PC-9 (cell line): ENCODE results near the gene TSSK6. TPM values are rescaled to one million over a fixed set of nuclear protein-coding genes. Genes with fewer than 3 reads are reported as not detected.

Source experiments
- BruUV-seq: library from RNA; stranded (reverse); fragments of 400-500 nt; replicated peaks from 2 replicates; lab custom pipeline; 2021; lab: Mats Ljungman, UMichigan
- CTCF ChIA-PET: fragments of 300-600 bp; sonication (Branson Sonifier 250); formaldehyde crosslinking; loops from one replicate; lab custom pipeline; 2022; ENCODE audit warnings: antibody characterized with exemption; lab: Charles Lee
- POLR2A ChIA-PET: fragments of 300-600 bp; sonication (Branson Sonifier 250); formaldehyde crosslinking; loops from one replicate; lab custom pipeline; 2022; ENCODE audit warnings: antibody characterized with exemption; ENCODE audit not compliant: unreplicated experiment; lab: Charles Lee
- DNase-seq, 2 experiments: peaks; one replicate each; pipeline versions ENCODE4 v3.0.0 to v3.0.0-alpha.2; 2015 to 2022; ENCODE audit warnings: mixed read lengths in 1 of 2
- H2AFZ ChIP-seq: fragments of 200-600 bp; sonication (generic); 2 replicates; pipeline ENCODE4 v1.8.1; 2017; ENCODE audit warnings: antibody characterized with exemption
- H3F3A ChIP-seq: fragments of 200-600 bp; sonication (generic); 2 replicates; pipeline ENCODE4 v1.8.1; 2017; ENCODE audit warnings: antibody characterized with exemption, mild to moderate bottlenecking, low read depth; ENCODE audit not compliant: insufficient read depth
- H3K27ac ChIP-seq: fragments of 200-600 bp; sonication (generic); 2 replicates; pipeline ENCODE4 v1.6.1; 2016; ENCODE audit warnings: mixed run types
- H3K27me3 ChIP-seq: fragments of 200-600 bp; sonication (generic); 2 replicates; pipeline ENCODE4 v1.6.1; 2016; ENCODE audit warnings: low read depth, mixed run types; ENCODE audit not compliant: insufficient read depth
- H3K36me3 ChIP-seq: fragments of 200-600 bp; sonication (generic); 2 replicates; pipeline ENCODE4 v1.6.1; 2016; ENCODE audit warnings: low read depth, mixed run types
- H3K4me1 ChIP-seq: fragments of 200-600 bp; sonication (generic); replicated peaks from 2 replicates; pipeline ENCODE4 v1.6.1; 2016; ENCODE audit warnings: mixed run types; ENCODE audit not compliant: insufficient read depth
- H3K4me2 ChIP-seq: fragments of 200-600 bp; sonication (generic); 2 replicates; pipeline ENCODE4 v1.6.1; 2017; ENCODE audit warnings: mixed run types
- H3K4me3 ChIP-seq: fragments of 200-600 bp; sonication (generic); 2 replicates; pipeline ENCODE4 v1.6.1; 2016; ENCODE audit warnings: mixed run types
- H3K79me2 ChIP-seq: fragments of 200-600 bp; sonication (generic); 2 replicates; pipeline ENCODE4 v1.6.1; 2017; ENCODE audit warnings: low read depth, mixed run types
- H3K9me2 ChIP-seq: fragments of 200-600 bp; sonication (generic); 2 replicates; pipeline ENCODE4 v1.8.1; 2017; ENCODE audit warnings: mild to moderate bottlenecking; ENCODE audit not compliant: insufficient read depth
- H3K9me3 ChIP-seq: fragments of 200-600 bp; sonication (generic); 2 replicates; pipeline ENCODE4 v1.8.1; 2016; ENCODE audit warnings: low read depth; ENCODE audit not compliant: insufficient read depth
- H4K20me1 ChIP-seq: fragments of 200-600 bp; sonication (generic); 2 replicates; pipeline ENCODE4 v1.8.1; 2017; ENCODE audit not compliant: insufficient read depth
- EZH2 ChIP-seq: fragments of 200-600 bp; sonication (generic); IDR thresholded peaks from 2 replicates; pipeline ENCODE4 v1.8.0; 2017; ENCODE audit warnings: antibody characterized with exemption, low read depth
- intact Hi-C: fragments of 100-400 bp; cut with micrococcal nuclease; formaldehyde crosslinking; loops from one replicate; pipeline ENCODE4 v1.10.0; 2022; ENCODE audit not compliant: unreplicated experiment
- total RNA-seq: library from RNA; stranded (reverse); gene quantifications from 2 replicates; pipeline ENCODE4 v1.2.3, GENCODE V29; 2021
- TF ChIP-seq, protein P1 (sequence below): fragments of 200-600 bp; sonication (generic); conservative IDR thresholded peaks from 2 replicates; pipeline ENCODE4 v1.6.1; 2017; ENCODE audit warnings: mixed run types, antibody characterized with exemption, mild to moderate bottlenecking, moderate library complexity

The TSSK6 gene
- total RNA-seq, 1 experiment from 2014 or later: 2.0 TPM

DNA sequence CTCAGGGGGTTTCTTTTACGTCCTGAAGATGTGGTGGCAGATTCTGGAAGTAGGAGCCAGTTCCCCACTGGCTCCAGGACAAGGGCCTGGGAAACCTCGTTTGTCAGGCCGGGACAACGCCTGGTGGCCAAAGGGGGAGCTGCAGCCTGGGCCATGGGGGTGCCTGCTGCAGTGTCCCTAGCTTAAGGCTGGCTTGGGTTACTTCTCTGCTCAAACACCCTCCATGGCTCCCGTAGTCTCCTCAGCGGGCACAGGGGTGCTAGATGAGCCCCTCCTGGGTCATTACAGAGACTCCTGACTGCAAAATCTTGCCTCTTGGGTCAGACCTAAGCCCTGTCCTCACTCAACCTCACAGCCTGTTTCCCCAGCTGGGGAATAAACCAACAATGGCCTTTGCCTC, 37.5 kb upstream of the TSSK6 start:
- BruUV-seq: no TSS peak
- Histone ChIP-seq H3K9me2 (no peaks in the 10 kb centered on the region), H3K79me2 (no peaks in the 10 kb centered on the region), H4K20me1 (no peaks in the 10 kb centered on the region), H3K36me3 (no peaks in the 10 kb centered on the region), H3K4me2 (no peak overlapping the region), H3K9me3 (no peaks in the 10 kb centered on the region), H3K4me1 (no peaks in the 10 kb centered on the region), H3K27ac (no peak overlapping the region), H3K4me3 (no peak overlapping the region), H3F3A (peaks cover 22% of the 10 kb centered on the region), H3K27me3 (no peaks in the 10 kb centered on the region), H2AFZ (no peak overlapping the region)
- ChIA-PET CTCF (interaction anchor here (0.7 to 1.0 kb wide), 2 partner anchors 21 to 25 kb away, joined by 3 to 9 read pairs; no protein-coding TSS in a partner anchor), POLR2A (no interaction called here)
- TF ChIP-seq EZH2: no peak
- TF ChIP-seq, protein P1, sequence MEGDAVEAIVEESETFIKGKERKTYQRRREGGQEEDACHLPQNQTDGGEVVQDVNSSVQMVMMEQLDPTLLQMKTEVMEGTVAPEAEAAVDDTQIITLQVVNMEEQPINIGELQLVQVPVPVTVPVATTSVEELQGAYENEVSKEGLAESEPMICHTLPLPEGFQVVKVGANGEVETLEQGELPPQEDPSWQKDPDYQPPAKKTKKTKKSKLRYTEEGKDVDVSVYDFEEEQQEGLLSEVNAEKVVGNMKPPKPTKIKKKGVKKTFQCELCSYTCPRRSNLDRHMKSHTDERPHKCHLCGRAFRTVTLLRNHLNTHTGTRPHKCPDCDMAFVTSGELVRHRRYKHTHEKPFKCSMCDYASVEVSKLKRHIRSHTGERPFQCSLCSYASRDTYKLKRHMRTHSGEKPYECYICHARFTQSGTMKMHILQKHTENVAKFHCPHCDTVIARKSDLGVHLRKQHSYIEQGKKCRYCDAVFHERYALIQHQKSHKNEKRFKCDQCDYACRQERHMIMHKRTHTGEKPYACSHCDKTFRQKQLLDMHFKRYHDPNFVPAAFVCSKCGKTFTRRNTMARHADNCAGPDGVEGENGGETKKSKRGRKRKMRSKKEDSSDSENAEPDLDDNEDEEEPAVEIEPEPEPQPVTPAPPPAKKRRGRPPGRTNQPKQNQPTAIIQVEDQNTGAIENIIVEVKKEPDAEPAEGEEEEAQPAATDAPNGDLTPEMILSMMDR: peak; percentile 85
- peak in 1 of 2 experiments; percentile 52 for DNase-seq
- intact Hi-C loops: loop anchor here (5.0 kb wide), 1 partner anchor 90 kb away; the partner anchor contains the start of gene GMIP

DNA sequence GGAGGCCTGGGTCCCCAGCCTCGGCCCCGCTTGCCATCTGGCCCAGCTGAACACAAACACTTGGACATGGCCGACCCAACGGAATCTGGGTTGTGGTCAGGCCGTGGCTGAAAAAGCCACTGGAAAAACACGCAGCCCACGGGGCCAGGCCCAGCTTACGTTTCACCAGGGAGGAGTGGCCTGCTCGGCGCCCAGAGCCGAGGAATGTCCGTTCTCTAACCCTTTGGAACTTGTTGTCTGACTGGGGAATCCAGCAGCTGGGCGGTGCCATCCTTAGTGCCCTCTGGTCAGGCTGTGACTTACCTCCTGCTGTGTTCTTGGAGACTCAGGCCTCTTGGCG, 36.5 kb upstream of the TSSK6 start:
- no peak overlapping the region for H3K4me3 ChIP-seq
- H3F3A ChIP-seq: peaks cover 22% of the 10 kb centered on the region
- no peaks in the 10 kb centered on the region for H3K79me2 ChIP-seq
- no peak for TF ChIP-seq EZH2
- TF ChIP-seq, protein P1: no peak
- no peaks in the 10 kb centered on the region for H3K27me3 ChIP-seq
- DNase-seq: peak in 1 of 2 experiments; percentile 29
- CTCF ChIA-PET: interaction anchor here (0.9 kb wide), 1 partner anchor 77 kb away, joined by 3 read pairs; the partner anchor contains the start of gene LPAR2
- H3K9me2 ChIP-seq: no peaks in the 10 kb centered on the region
- POLR2A ChIA-PET: no interaction called here
- intact Hi-C loops: loop anchor here (5.0 kb wide), 1 partner anchor 90 kb away; the partner anchor contains the start of gene GMIP
- no peaks in the 10 kb centered on the region for H3K36me3 ChIP-seq
- no peaks in the 10 kb centered on the region for H3K9me3 ChIP-seq
- H2AFZ ChIP-seq: no peak overlapping the region
- no peak overlapping the region for H3K27ac ChIP-seq
- no TSS peak for BruUV-seq
- no peak overlapping the region for H3K4me2 ChIP-seq
- no peaks in the 10 kb centered on the region for H4K20me1 ChIP-seq
- H3K4me1 ChIP-seq: peaks cover 3% of the 10 kb centered on the region; the same call in 1 of the 2 replicates

DNA sequence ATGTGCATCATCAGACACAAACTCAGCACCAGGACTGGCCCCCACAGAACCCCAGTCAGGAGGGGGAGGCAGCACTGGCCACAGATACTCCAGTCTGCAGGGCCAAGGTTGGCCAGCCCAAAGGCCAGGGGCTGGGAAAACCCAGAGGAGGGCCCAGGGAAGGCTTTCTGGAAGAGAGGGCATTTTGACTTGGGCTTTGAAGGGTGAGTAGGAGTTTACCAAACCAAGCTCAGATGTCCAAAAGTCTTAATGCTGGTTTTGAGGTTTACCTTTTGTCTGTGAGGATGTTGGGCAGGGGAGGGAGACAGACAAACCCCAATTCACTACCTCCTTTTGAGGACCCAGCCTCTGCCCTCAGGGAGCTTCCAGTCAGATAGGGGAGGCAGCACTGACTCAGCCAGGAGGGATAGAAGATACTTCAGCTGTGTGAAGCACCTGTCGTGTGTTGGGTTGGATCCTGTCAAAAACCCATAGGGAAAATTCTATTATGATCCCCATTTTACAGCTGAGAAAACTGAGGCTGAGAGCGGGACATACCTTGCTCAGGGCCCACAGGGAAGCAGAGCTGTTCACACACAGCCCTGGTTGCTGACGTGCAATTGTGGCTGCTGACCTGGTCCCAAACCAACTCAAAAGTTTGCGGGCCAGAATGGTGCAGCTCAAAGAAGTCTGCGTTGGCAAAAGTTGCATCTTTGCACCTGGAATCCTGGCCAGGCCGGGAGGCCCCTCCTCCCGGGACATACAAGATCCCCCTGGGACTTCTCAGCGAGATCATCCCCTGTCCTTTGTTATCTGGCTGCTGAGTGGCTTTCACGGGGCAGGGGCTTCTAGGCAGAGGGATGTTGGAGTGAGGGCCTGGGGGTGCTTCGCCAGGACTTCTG, 35.9 kb upstream of the TSSK6 start:
- no peak overlapping the region for H2AFZ ChIP-seq

More for the DNA sequence above, 35.9 kb upstream of the TSSK6 start:
- Histone ChIP-seq H3K9me2 (no peaks in the 10 kb centered on the region), H3K27me3 (no peaks in the 10 kb centered on the region), H3K4me3 (no peak overlapping the region), H3K36me3 (no peaks in the 10 kb centered on the region), H4K20me1 (no peaks in the 10 kb centered on the region), H3F3A (peaks cover 22% of the 10 kb centered on the region), H3K4me1 (peaks cover 9% of the 10 kb centered on the region), H3K9me3 (no peaks in the 10 kb centered on the region), H3K4me2 (no peak overlapping the region), H3K79me2 (no peaks in the 10 kb centered on the region), H3K27ac (no peak overlapping the region)
- TF ChIP-seq, protein P1: no peak
- TF ChIP-seq EZH2: no peak
- intact Hi-C loops: loop anchor here (5.0 kb wide), 1 partner anchor 91 kb away; the partner anchor contains the start of gene GMIP
- CTCF ChIA-PET: interaction anchor here (0.9 kb wide), 1 partner anchor 77 kb away, joined by 3 read pairs; the partner anchor contains the start of gene LPAR2
- POLR2A ChIA-PET: no interaction called here
- no TSS peak for BruUV-seq
- no peak for DNase-seq
